Spleen (tissue), 7 donors: Measurements from ENCODE around the gene KCNK7.
A peak's percentile ranks its signal among the peaks of the same experiment; 100 is the strongest.

Experiments
- POLR2A ChIP-seq, 3 donors: fragments of 450-650 bp; IDR thresholded peaks; one replicate each; pipeline ENCODE4 v1.5.1; 2017; ENCODE audit warnings: antibody characterized with exemption in 3 of 3, mild to moderate bottlenecking in 1 of 3
- TF ChIP-seq, protein P1 (sequence below), 11 experiments: fragments of 200-600 bp in 7 of 11; fragments of 450-650 bp in 4 of 11; sonication (generic) in 4 of 11; IDR thresholded peaks in 8 of 11; conservative IDR thresholded peaks in 3 of 11; 1 replicate in 7 of 11; 2 replicates in 4 of 11; pipeline versions ENCODE4 v1.4.0 to v1.8.0; 2016 to 2021; ENCODE audit warnings: antibody characterized with exemption in 11 of 11, inconsistent platforms in 4 of 11, mild to moderate bottlenecking in 1 of 11
- donor health status: DM: no; HTN: no; CAD: no; lungs with moderate emphysema.
- donor health status: DM: no; HTN: no; CAD: no.
- donor health status: DM: no; HTN: no; CAD: no.

DNA sequence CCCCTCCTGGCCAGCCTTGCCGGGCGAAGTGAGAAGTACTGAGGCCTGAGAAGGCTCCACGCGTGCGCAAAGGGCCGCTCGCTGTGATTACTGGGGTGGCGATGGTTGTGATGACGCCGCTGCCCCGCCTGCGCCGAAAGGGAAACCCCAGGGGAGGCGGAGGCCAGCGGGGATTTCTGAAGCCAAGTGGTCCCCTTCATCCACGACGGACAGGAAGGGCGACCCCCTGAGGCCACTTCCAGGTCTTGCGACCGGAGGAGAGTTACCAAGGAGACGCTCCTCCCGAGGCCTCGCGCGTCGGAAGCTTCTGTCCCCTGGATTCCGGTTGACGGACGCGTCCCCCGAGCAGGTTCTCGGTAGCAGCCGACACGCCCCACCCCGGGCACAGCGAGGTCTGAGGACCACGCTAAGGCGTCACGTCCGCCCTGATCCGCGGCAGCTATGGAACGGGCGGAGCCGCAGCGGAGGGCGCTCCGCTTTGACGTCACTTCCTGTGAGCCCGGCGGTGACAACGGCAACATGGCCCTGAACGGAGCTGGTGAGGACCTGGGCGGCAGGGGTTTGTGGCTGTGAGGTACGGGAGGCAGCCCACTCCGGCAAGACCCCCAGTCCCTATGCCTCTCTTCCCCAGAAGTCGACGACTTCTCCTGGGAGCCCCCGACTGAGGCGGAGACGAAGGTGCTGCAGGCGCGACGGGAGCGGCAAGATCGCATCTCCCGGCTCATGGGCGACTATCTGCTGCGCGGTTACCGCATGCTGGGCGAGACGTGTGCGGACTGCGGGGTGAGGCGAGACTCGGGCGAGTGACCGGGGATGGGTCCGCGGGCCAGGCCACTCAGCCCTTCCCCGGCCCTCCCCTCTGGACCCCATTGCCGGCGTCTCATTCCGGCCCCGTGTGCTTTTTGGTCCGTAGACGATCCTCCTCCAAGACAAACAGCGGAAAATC, 25.4 kb downstream of the KCNK7 start, which contains the start of gene ZNRD2:
- TF ChIP-seq, protein P1, sequence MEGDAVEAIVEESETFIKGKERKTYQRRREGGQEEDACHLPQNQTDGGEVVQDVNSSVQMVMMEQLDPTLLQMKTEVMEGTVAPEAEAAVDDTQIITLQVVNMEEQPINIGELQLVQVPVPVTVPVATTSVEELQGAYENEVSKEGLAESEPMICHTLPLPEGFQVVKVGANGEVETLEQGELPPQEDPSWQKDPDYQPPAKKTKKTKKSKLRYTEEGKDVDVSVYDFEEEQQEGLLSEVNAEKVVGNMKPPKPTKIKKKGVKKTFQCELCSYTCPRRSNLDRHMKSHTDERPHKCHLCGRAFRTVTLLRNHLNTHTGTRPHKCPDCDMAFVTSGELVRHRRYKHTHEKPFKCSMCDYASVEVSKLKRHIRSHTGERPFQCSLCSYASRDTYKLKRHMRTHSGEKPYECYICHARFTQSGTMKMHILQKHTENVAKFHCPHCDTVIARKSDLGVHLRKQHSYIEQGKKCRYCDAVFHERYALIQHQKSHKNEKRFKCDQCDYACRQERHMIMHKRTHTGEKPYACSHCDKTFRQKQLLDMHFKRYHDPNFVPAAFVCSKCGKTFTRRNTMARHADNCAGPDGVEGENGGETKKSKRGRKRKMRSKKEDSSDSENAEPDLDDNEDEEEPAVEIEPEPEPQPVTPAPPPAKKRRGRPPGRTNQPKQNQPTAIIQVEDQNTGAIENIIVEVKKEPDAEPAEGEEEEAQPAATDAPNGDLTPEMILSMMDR (IDR thresholded peaks at IDR 0.05 in 8 of 11, conservative IDR thresholded peaks at IDR 0.05 in 3 of 11): peak in 10 of 11 experiments; percentile 23 to 76 (median 50)
- peak; percentile 19 to 73 (median 49) for TF ChIP-seq POLR2A (IDR thresholded peaks at IDR 0.05)
